ENCODE measurements around the gene DEFB127.
"Not testable (repeated sequence)": the region's sequence is repeated elsewhere in the genome, so short reads cannot be mapped to it uniquely, and the experiment has no call there.

The DEFB127 gene, protein sequence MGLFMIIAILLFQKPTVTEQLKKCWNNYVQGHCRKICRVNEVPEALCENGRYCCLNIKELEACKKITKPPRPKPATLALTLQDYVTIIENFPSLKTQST

GRCh38 chr20:157154-157553 lies at the start of gene DEFB127:
Gene DEFB127 (plus strand): TSS chr20:157454. CDS start chr20:157545, 91 bp downstream.
- Histone ChIP-seq H3K4me2 (no peak within 1 kb of the TSS), H3K79me2 (ENCODE audit: insufficient read depth, low read depth) (no peaks in the 10 kb centered on the region), H3K9ac (no peak within 1 kb of the TSS), H4K20me1 (ENCODE audit: insufficient read depth) (no peaks in the 10 kb centered on the region), H3K36me3 (ENCODE audit: insufficient read depth) (no peaks in the 10 kb centered on the region), H3K27me3 (ENCODE audit: insufficient read depth, low read depth) (no peaks in the 10 kb centered on the region), H2AFZ (ENCODE audit: low read depth) (no peak within 1 kb of the TSS), H3K4me3 (IDR thresholded peaks at IDR 0.05; ENCODE audit: insufficient read depth, low read depth, low read length) (no peak within 1 kb of the TSS), H3K4me1 (ENCODE audit: low read depth, poor library complexity, severe bottlenecking) (no peaks in the 10 kb centered on the region), H3K27ac (no peak within 1 kb of the TSS)
- no peak for TF ChIP-seq CTCF (conservative IDR thresholded peaks at IDR 0.05; ENCODE audit: low read depth, low read length)

- H4K20me1 ChIP-seq (ENCODE audit: insufficient read depth): no peaks in the 10 kb centered on the region
- no peaks in the 10 kb centered on the region for H3K36me3 ChIP-seq (ENCODE audit: insufficient read depth)
- H3K79me2 ChIP-seq (ENCODE audit: insufficient read depth, low read depth): no peaks in the 10 kb centered on the region
- no peak overlapping the region for H3K4me3 ChIP-seq (IDR thresholded peaks at IDR 0.05; ENCODE audit: insufficient read depth, low read depth, low read length)
- no peak overlapping the region for H3K9ac ChIP-seq
- no peaks in the 10 kb centered on the region for H3K27me3 ChIP-seq (ENCODE audit: insufficient read depth, low read depth)
- H3K27ac ChIP-seq: no peak overlapping the region
- no peak overlapping the region for H3K4me2 ChIP-seq
- no peaks in the 10 kb centered on the region for H3K4me1 ChIP-seq (ENCODE audit: low read depth, poor library complexity, severe bottlenecking)
- H2AFZ ChIP-seq (ENCODE audit: low read depth): no peak overlapping the region
- no peak for TF ChIP-seq CTCF (conservative IDR thresholded peaks at IDR 0.05; ENCODE audit: low read depth, low read length)
Measured at GRCh38 chr20:112396-112795, 44.9 kb upstream of the DEFB127 start.

DNA sequence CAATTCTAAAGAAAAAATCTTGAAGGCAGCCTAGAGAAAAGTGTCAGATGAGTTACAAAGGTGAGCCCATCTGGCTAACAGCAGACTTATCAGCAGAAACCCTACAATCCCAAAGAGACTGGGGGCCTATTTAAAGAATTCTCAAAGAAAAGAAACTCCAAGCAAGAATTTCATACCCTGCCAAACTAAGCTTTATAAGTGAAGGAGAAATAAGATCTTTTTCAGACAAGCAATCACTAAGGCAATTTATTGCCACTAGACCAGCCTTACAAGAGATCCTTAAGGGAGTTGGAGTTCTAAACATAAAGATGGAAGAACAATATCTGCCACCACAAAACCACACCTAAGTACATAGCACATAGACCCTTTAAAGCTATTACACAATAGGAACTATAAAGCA lies 39.7 kb upstream of the DEFB127 start:
- Histone ChIP-seq H3K27me3 (ENCODE audit: insufficient read depth, low read depth) (no peaks in the 10 kb centered on the region), H3K9ac (no peak overlapping the region), H3K4me1 (ENCODE audit: low read depth, poor library complexity, severe bottlenecking) (no peaks in the 10 kb centered on the region), H3K36me3 (ENCODE audit: insufficient read depth) (no peaks in the 10 kb centered on the region), H3K4me3 (IDR thresholded peaks at IDR 0.05; ENCODE audit: insufficient read depth, low read depth, low read length) (no peak overlapping the region), H2AFZ (ENCODE audit: low read depth) (no peak overlapping the region), H3K27ac (no peak overlapping the region), H3K4me2 (no peak overlapping the region), H3K79me2 (ENCODE audit: insufficient read depth, low read depth) (no peaks in the 10 kb centered on the region), H4K20me1 (ENCODE audit: insufficient read depth) (no peaks in the 10 kb centered on the region)
- no peak for TF ChIP-seq CTCF (conservative IDR thresholded peaks at IDR 0.05; ENCODE audit: low read depth, low read length)

DNA sequence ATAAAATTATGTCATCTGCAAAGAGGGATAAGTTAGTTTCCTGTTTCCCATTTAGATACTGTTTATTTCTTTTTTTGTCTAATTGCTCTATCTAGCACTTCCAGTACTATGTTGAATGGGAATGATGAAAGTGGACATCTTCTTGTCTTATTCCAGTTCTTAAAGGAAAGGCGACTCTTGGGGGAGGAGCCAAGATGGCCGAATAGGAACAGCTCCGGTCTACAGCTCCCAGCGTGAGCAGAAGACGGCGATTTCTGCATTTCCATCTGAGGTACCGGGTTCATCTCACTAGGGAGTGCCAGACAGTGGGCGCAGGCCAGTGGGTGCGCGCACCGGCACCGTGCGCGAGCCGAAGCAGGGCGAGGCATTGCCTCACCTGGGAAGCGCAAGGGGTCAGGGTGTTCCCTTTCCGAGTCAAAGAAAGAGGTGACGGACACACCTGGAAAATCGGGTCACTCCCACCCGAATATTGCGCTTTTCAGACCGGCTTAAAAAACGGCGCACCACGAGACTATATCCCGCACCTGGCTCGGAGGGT lies 27.4 kb upstream of the DEFB127 start:
- H3K4me1 ChIP-seq (ENCODE audit: low read depth, poor library complexity, severe bottlenecking); H3K27ac ChIP-seq; H3K79me2 ChIP-seq (ENCODE audit: insufficient read depth, low read depth); H3K4me2 ChIP-seq; H2AFZ ChIP-seq (ENCODE audit: low read depth); H3K36me3 ChIP-seq (ENCODE audit: insufficient read depth); H4K20me1 ChIP-seq (ENCODE audit: insufficient read depth); H3K4me3 ChIP-seq (IDR thresholded peaks at IDR 0.05; ENCODE audit: insufficient read depth, low read depth, low read length); H3K27me3 ChIP-seq (ENCODE audit: insufficient read depth, low read depth); H3K9ac ChIP-seq: not testable (repeated sequence)

DNA sequence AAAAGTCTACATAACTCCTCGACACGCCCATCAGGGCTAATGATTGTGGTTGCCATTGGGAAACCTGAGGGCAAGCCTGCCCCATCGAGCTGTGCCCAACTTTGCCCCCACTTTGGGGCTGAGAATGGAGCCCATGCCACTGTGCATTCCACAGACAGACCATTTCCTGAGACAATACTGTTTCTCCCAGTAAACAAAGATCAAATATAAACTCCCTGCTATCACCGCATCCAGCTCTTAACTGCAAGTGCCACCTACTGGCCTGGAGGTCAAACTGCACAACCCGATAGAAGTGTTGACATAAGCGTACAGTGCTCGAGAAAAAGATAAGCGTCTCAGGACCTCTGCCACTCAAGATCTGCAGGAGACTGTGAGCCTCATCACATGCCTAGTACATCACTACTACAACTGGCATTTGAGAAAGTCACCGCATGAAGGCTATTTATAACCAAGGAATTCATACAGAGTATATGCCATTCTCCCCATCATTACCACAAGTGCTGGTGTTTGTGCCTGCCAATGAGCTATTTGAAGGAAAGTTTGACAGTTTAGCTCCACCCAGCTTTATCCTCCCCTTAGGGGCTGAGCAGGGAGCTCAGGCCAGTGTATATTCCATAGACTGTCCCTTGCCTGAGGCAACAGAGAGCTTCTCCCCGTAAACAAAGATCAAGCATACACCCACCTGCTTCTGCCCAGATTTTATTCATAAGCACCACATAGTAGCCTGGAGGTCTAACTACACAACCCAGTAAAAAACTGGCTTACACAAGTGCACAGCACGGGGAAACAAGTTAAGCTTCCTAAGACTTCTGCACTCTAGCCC lies 19.4 kb upstream of the DEFB127 start:
- no peaks in the 10 kb centered on the region for H3K79me2 ChIP-seq (ENCODE audit: insufficient read depth, low read depth)
- H3K4me2 ChIP-seq: no peak overlapping the region; the same call in 1 of the 2 replicates
- peak; percentile 64 for TF ChIP-seq CTCF (conservative IDR thresholded peaks at IDR 0.05; ENCODE audit: low read depth, low read length)
- peak overlapping the region; percentile 60; the same call in 1 of the 2 replicates for H2AFZ ChIP-seq (ENCODE audit: low read depth)
- no peaks in the 10 kb centered on the region for H3K4me1 ChIP-seq (ENCODE audit: low read depth, poor library complexity, severe bottlenecking)
- H3K9ac ChIP-seq: no peak overlapping the region
- H3K27ac ChIP-seq: no peak overlapping the region
- H3K4me3 ChIP-seq (IDR thresholded peaks at IDR 0.05; ENCODE audit: insufficient read depth, low read depth, low read length): no peak overlapping the region
- no peaks in the 10 kb centered on the region for H3K36me3 ChIP-seq (ENCODE audit: insufficient read depth)
- H3K27me3 ChIP-seq (ENCODE audit: insufficient read depth, low read depth): no peaks in the 10 kb centered on the region
- H4K20me1 ChIP-seq (ENCODE audit: insufficient read depth): no peaks in the 10 kb centered on the region

All from KMS-11 (cell line).